Tibial artery (tissue), 4 donors: ENCODE measurements around the gene DOK6.

Experiments
- DNase-seq, 2 donors: peaks; one replicate each; pipeline ENCODE4 v3.0.0-alpha.2; 2019
- H3K27ac ChIP-seq, 2 donors: fragments of 200-600 bp; sonication (generic) in 1 of 2; 1 replicate in 1 of 2; 2 replicates in 1 of 2; pipeline ENCODE4 v1.5.1; 2018 to 2019; ENCODE audit warnings: mild to moderate bottlenecking in 1 of 2
- H3K27me3 ChIP-seq, 2 donors: fragments of 200-600 bp; sonication (generic) in 1 of 2; one replicate each; pipeline versions ENCODE4 v1.5.1 to v1.6.0; 2016 to 2019
- H3K36me3 ChIP-seq, 3 donors: fragments of 200-600 bp; sonication (generic) in 2 of 3; one replicate each; pipeline ENCODE4 v1.5.1; 2016 to 2019; ENCODE audit warnings: mild to moderate bottlenecking in 2 of 3
- H3K4me1 ChIP-seq, 4 donors: fragments of 200-600 bp; sonication (generic) in 2 of 4; 1 replicate in 3 of 4; 2 replicates in 1 of 4; pipeline ENCODE4 v1.5.1; 2016 to 2019
- H3K4me3 ChIP-seq, 2 donors: fragments of 200-600 bp; sonication (generic) in 1 of 2; 1 replicate in 1 of 2; 2 replicates in 1 of 2; pipeline ENCODE4 v1.5.1; 2018 to 2019; ENCODE audit warnings: mild to moderate bottlenecking in 2 of 2
- H3K9me3 ChIP-seq, 3 donors: fragments of 200-600 bp; sonication (generic) in 1 of 3; one replicate each; pipeline ENCODE4 v1.5.1; 2016 to 2019
- CTCF ChIP-seq, 2 experiments: fragments of 200-600 bp in 1 of 2; fragments of 450-650 bp in 1 of 2; IDR thresholded peaks; one replicate each; pipeline ENCODE4 v1.5.1; 2017 to 2019; ENCODE audit warnings: antibody characterized with exemption in 2 of 2, mild to moderate bottlenecking in 1 of 2, moderate library complexity in 1 of 2
- intact Hi-C: fragments of 100-400 bp; cut with DNase I; formaldehyde crosslinking; loops from one replicate; pipeline ENCODE4 v1.15.0; 2023; ENCODE audit warnings: low total_unique reads

Gene DOK6

GRCh38 chr18:69580107-69580506 lies 179.4 kb downstream of the DOK6 start:
- Histone ChIP-seq H3K9me3 (no peaks in the 10 kb centered on the region), H3K4me3 (no peak overlapping the region), H3K4me1 (no peaks in the 10 kb centered on the region), H3K36me3 (no peaks in the 10 kb centered on the region), H3K27ac (no peak overlapping the region), H3K27me3 (no peaks in the 10 kb centered on the region)
- no peak for DNase-seq
- intact Hi-C loops = loop anchor here (10.0 kb wide), 1 partner anchor 55 kb away; no protein-coding TSS in a partner anchor
- TF ChIP-seq CTCF (IDR thresholded peaks at IDR 0.05) = no peak

- Histone ChIP-seq H3K27me3 (no peaks in the 10 kb centered on the region), H3K4me3 (no peak overlapping the region), H3K36me3 (no peaks in the 10 kb centered on the region), H3K9me3 (no peaks in the 10 kb centered on the region), H3K27ac (no peak overlapping the region), H3K4me1 (no peaks in the 10 kb centered on the region)
- intact Hi-C loops = loop anchor here (10.0 kb wide), 1 partner anchor 60 kb away; no protein-coding TSS in a partner anchor
- no peak for DNase-seq
- TF ChIP-seq CTCF (IDR thresholded peaks at IDR 0.05) = no peak
Measured at GRCh38 chr18:69584429-69584828, 183.7 kb downstream of the DOK6 start.

DNA sequence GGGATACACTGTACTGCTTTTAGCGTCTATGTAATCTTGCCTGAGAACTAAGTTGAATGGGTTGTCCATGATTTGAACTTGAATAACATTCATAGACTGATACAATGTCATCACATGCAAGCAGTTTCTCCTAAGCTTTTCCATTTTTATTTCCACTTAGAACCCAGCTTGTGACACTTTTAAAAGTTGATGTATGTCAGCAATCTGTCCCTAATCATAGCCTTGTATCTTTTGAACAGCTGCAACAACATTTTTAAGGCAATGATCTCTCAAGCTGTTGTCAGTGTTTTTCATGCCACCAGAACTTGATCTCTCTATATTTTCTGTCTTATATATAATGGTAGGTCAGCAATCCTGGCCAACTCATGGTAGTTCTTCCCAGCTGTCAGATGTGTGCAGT lies 185.0 kb downstream of the DOK6 start:
- Histone ChIP-seq H3K27me3 (no peaks in the 10 kb centered on the region), H3K4me1 (no peaks in the 10 kb centered on the region)
- intact Hi-C loops = loop anchor here (10.0 kb wide), 1 partner anchor 61 kb away; no protein-coding TSS in a partner anchor

GRCh38 chr18:69586537-69586936 lies 185.8 kb downstream of the DOK6 start:
- no peaks in the 10 kb centered on the region for H3K9me3 ChIP-seq
- no peaks in the 10 kb centered on the region for H3K36me3 ChIP-seq
- H3K4me3 ChIP-seq = no peak overlapping the region
- DNase-seq = no peak
- TF ChIP-seq CTCF (IDR thresholded peaks at IDR 0.05) = no peak
- no peaks in the 10 kb centered on the region for H3K27me3 ChIP-seq
- no peak overlapping the region for H3K27ac ChIP-seq
- intact Hi-C loops = loop anchor here (10.0 kb wide), 1 partner anchor 62 kb away; no protein-coding TSS in a partner anchor
- H3K4me1 ChIP-seq = no peaks in the 10 kb centered on the region

More for the DNA sequence above, 185.0 kb downstream of the DOK6 start:
- Histone ChIP-seq H3K36me3 (no peaks in the 10 kb centered on the region), H3K9me3 (no peaks in the 10 kb centered on the region), H3K4me3 (no peak overlapping the region), H3K27ac (no peak overlapping the region)
- no peak for TF ChIP-seq CTCF (IDR thresholded peaks at IDR 0.05)
- DNase-seq = no peak

- Histone ChIP-seq H3K36me3 (no peaks in the 10 kb centered on the region), H3K27me3 (no peaks in the 10 kb centered on the region), H3K27ac (no peak overlapping the region), H3K9me3 (no peaks in the 10 kb centered on the region), H3K4me1 (no peaks in the 10 kb centered on the region), H3K4me3 (no peak overlapping the region)
- intact Hi-C loops = loop anchor here (10.0 kb wide), 1 partner anchor 64 kb away; no protein-coding TSS in a partner anchor
- no peak for TF ChIP-seq CTCF (IDR thresholded peaks at IDR 0.05)
- DNase-seq = no peak
Measured at GRCh38 chr18:69588301-69588700, 187.6 kb downstream of the DOK6 start.

DNA sequence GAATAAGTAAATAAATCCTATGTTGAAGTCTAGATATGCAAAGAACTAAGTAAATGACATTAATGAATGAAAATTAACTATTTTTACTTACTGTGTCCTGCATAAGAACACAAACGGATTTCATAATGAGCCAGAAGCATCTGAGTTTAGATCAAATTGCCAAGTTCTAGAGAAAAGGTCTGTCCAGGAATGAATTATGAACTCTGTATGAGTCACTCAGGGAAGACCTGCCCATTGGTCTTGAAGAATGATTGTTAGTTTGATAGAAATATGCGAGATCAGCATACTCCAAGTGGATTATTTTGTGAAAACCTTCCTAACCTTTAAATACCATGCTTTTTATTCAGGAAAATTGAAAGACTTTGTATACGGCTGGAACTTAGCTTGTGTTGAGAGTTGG lies 189.5 kb downstream of the DOK6 start:
- Histone ChIP-seq H3K4me3 (no peak overlapping the region), H3K36me3 (no peaks in the 10 kb centered on the region), H3K27me3 (no peaks in the 10 kb centered on the region), H3K4me1 (no peaks in the 10 kb centered on the region), H3K27ac (no peak overlapping the region), H3K9me3 (no peaks in the 10 kb centered on the region)
- no peak for DNase-seq
- TF ChIP-seq CTCF (IDR thresholded peaks at IDR 0.05) = no peak
- intact Hi-C loops = no loop called here
